Activated CD8-positive, alpha-beta T cell treated with anti-CD3 and anti-CD28 coated beads for 36 hours (primary cell): ENCODE results near the gene NARS2. TPM values are rescaled to one million over a fixed set of nuclear protein-coding genes. Genes with fewer than 3 reads are reported as not detected.
"Not testable (repeated sequence)": the region's sequence is repeated elsewhere in the genome, so short reads cannot be mapped to it uniquely, and the experiment has no call there.

Source experiments
- ATAC-seq: fragments of 200-7000 bp; cut with Tn5 transposase; one replicate; pipeline ENCODE4 v1.10.0; 2021; ENCODE audit warnings: mild to moderate bottlenecking, moderate library complexity
- CTCF ChIA-PET: fragments of 350-600 bp; sonication (Branson Sonifier 250); formaldehyde crosslinking; loops from one replicate; lab custom pipeline; 2021; ENCODE audit warnings: antibody characterized with exemption; lab: Charles Lee
- POLR2A ChIA-PET: fragments of 350-600 bp; sonication (Branson Sonifier 250); formaldehyde crosslinking; loops from one replicate; lab custom pipeline; 2021; ENCODE audit warnings: antibody characterized with exemption; lab: Charles Lee
- DNase-seq: peaks from one replicate; pipeline ENCODE4 v3.0.0-alpha.2; 2020
- H3K27ac Mint-ChIP-seq: one replicate; pipeline ENCODE4 v1.8.0; 2021; ENCODE audit warnings: mild to moderate bottlenecking, mixed read lengths
- H3K27me3 Mint-ChIP-seq: one replicate; pipeline ENCODE4 v1.8.0; 2021; ENCODE audit warnings: mixed read lengths
- H3K36me3 Mint-ChIP-seq: one replicate; pipeline ENCODE4 v1.8.0; 2021; ENCODE audit warnings: low read depth, mixed read lengths
- H3K4me1 Mint-ChIP-seq: one replicate; pipeline ENCODE4 v1.8.0; 2021; ENCODE audit warnings: low read depth, mixed read lengths
- H3K4me3 Mint-ChIP-seq: one replicate; pipeline ENCODE4 v1.8.0; 2021; ENCODE audit warnings: mild to moderate bottlenecking, moderate library complexity, mixed read lengths
- H3K9me3 Mint-ChIP-seq: one replicate; pipeline ENCODE4 v1.8.0; 2021; ENCODE audit warnings: mixed read lengths
- CTCF ChIP-seq: fragments of 200-600 bp; IDR thresholded peaks from one replicate; pipeline ENCODE4 v1.8.0; 2022; ENCODE audit warnings: antibody characterized with exemption, mild to moderate bottlenecking
- intact Hi-C: fragments of 100-400 bp; cut with micrococcal nuclease; formaldehyde crosslinking; loops from one replicate; pipeline ENCODE4 v1.10.0; 2022
- total RNA-seq, 2 experiments: library from RNA; stranded (reverse); gene quantifications; one replicate each; pipeline ENCODE4 v1.2.3, GENCODE V29; 2021

The NARS2 gene
- total RNA-seq, 2 experiments from 2014 or later = 26.2 to 32.1 TPM

- no peak overlapping the region for H3K27ac Mint-ChIP-seq
- intact Hi-C loops = no loop called here
- POLR2A ChIA-PET = no interaction called here
- peaks cover 12% of the 10 kb centered on the region for H3K36me3 Mint-ChIP-seq
- ATAC-seq (no peak), DNase-seq (no peak)
- H3K4me1 Mint-ChIP-seq = peaks cover 2% of the 10 kb centered on the region
- no peak for TF ChIP-seq CTCF
- CTCF ChIA-PET = no interaction called here
- no peaks in the 10 kb centered on the region for H3K9me3 Mint-ChIP-seq
- no peak overlapping the region for H3K4me3 Mint-ChIP-seq
- no peaks in the 10 kb centered on the region for H3K27me3 Mint-ChIP-seq
Measured at GRCh38 chr11:78526497-78527146, 48.0 kb downstream of the NARS2 start.

- no peak for TF ChIP-seq CTCF
- Mint-ChIP-seq H3K4me3 (no peak overlapping the region), H3K27ac (no peak overlapping the region), H3K9me3 (no peaks in the 10 kb centered on the region), H3K27me3 (no peaks in the 10 kb centered on the region), H3K36me3 (peaks cover 12% of the 10 kb centered on the region), H3K4me1 (peaks cover 2% of the 10 kb centered on the region)
- ChIA-PET POLR2A (no interaction called here), CTCF (no interaction called here)
- intact Hi-C loops = no loop called here
- DNase-seq (no peak), ATAC-seq (no peak)
Measured at GRCh38 chr11:78525720-78526119, 48.9 kb downstream of the NARS2 start.

- no peaks in the 10 kb centered on the region for H3K4me1 Mint-ChIP-seq
- POLR2A ChIA-PET = no interaction called here
- H3K9me3 Mint-ChIP-seq = no peaks in the 10 kb centered on the region
- no peaks in the 10 kb centered on the region for H3K27me3 Mint-ChIP-seq
- TF ChIP-seq CTCF = no peak
- H3K27ac Mint-ChIP-seq = no peak overlapping the region
- H3K4me3 Mint-ChIP-seq = no peak overlapping the region
- intact Hi-C loops = no loop called here
- CTCF ChIA-PET = no interaction called here
- no peak for ATAC-seq
- no peak for DNase-seq
- H3K36me3 Mint-ChIP-seq = peaks cover 15% of the 10 kb centered on the region
Measured at GRCh38 chr11:78520230-78520629, 54.4 kb downstream of the NARS2 start.

GRCh38 chr11:78516281-78516680 lies 58.4 kb downstream of the NARS2 start:
- no peak overlapping the region for H3K27ac Mint-ChIP-seq
- no peak for ATAC-seq
- no peaks in the 10 kb centered on the region for H3K9me3 Mint-ChIP-seq
- intact Hi-C loops = no loop called here
- ChIA-PET POLR2A (no interaction called here), CTCF (no interaction called here)
- no peaks in the 10 kb centered on the region for H3K27me3 Mint-ChIP-seq
- TF ChIP-seq CTCF = no peak
- DNase-seq = no peak
- H3K36me3 Mint-ChIP-seq = peaks cover 27% of the 10 kb centered on the region
- H3K4me3 Mint-ChIP-seq = no peak overlapping the region
- no peaks in the 10 kb centered on the region for H3K4me1 Mint-ChIP-seq

- no peak for DNase-seq
- Mint-ChIP-seq H3K27me3 (no peaks in the 10 kb centered on the region), H3K4me1 (peaks cover 4% of the 10 kb centered on the region), H3K36me3 (peaks cover 37% of the 10 kb centered on the region), H3K4me3 (no peak overlapping the region), H3K9me3 (peaks cover 4% of the 10 kb centered on the region), H3K27ac (no peak overlapping the region)
- POLR2A ChIA-PET = no interaction called here
- no peak for TF ChIP-seq CTCF
- ATAC-seq = no peak
- intact Hi-C loops = no loop called here
- CTCF ChIA-PET = no interaction called here
Measured at GRCh38 chr11:78514922-78515502, 59.7 kb downstream of the NARS2 start.

- H3K27me3 Mint-ChIP-seq, DNase-seq, ATAC-seq, H3K4me1 Mint-ChIP-seq, POLR2A ChIA-PET, H3K9me3 Mint-ChIP-seq, H3K4me3 Mint-ChIP-seq, H3K27ac Mint-ChIP-seq, intact Hi-C loops: not testable (repeated sequence)
- H3K36me3 Mint-ChIP-seq = peaks cover 38% of the 10 kb centered on the region
- CTCF ChIA-PET = interaction anchor here (1.4 kb wide), 1 partner anchor 51 kb away, joined by 4 read pairs; no protein-coding TSS in a partner anchor
Measured at GRCh38 chr11:78513085-78513484, 61.6 kb downstream of the NARS2 start.
